ENCODE data around the gene CEP78.
"Not testable (repeated sequence)": the region's sequence is repeated elsewhere in the genome, so short reads cannot be mapped to it uniquely, and the experiment has no call there.

Gene CEP78

GRCh38 chr9:78235762-78236550 lies at the start of gene CEP78:
Gene CEP78, plus strand, starts transcription at chr9:78236075. Its CDS starts 276 bp downstream, at chr9:78236351.
- DNase-seq (ENCODE audit: extremely low spot score, insufficient read length, low read depth) (peak; percentile 95), FAIRE-seq (peak; percentile 97)

GRCh38 chr9:78187763-78188484 lies 48.0 kb upstream of the CEP78 start:
- no peak for DNase-seq (ENCODE audit: extremely low spot score, insufficient read length, low read depth)

GRCh38 chr9:78188594-78188993 lies 47.3 kb upstream of the CEP78 start:
- FAIRE-seq (no peak), DNase-seq (ENCODE audit: extremely low spot score, insufficient read length, low read depth) (no peak)

More at GRCh38 chr9:78187763-78188484, 48.0 kb upstream of the CEP78 start:
- no peak for FAIRE-seq

GRCh38 chr9:78189001-78189400 lies 46.9 kb upstream of the CEP78 start:
- no peak for FAIRE-seq
- no peak for DNase-seq (ENCODE audit: extremely low spot score, insufficient read length, low read depth)

GRCh38 chr9:78189461-78189860 lies 46.4 kb upstream of the CEP78 start:
- FAIRE-seq (no peak), DNase-seq (ENCODE audit: extremely low spot score, insufficient read length, low read depth) (no peak)

GRCh38 chr9:78191931-78192330 lies 43.9 kb upstream of the CEP78 start:
- no peak for FAIRE-seq
- DNase-seq (ENCODE audit: extremely low spot score, insufficient read length, low read depth), result no peak

GRCh38 chr9:78196258-78196657 lies 39.6 kb upstream of the CEP78 start:
- DNase-seq (ENCODE audit: extremely low spot score, insufficient read length, low read depth) (no peak), FAIRE-seq (peak; percentile 76)

- FAIRE-seq, result peak; percentile 56
- not testable (repeated sequence) for DNase-seq (ENCODE audit: extremely low spot score, insufficient read length, low read depth)
Observed at GRCh38 chr9:78201158-78201777, 34.6 kb upstream of the CEP78 start.

- DNase-seq (ENCODE audit: extremely low spot score, insufficient read length, low read depth) (no peak), FAIRE-seq (no peak)
Observed at GRCh38 chr9:78207319-78207718, 28.6 kb upstream of the CEP78 start.

GRCh38 chr9:78207901-78208300 lies 28.0 kb upstream of the CEP78 start:
- no peak for DNase-seq (ENCODE audit: extremely low spot score, insufficient read length, low read depth)
- FAIRE-seq, result no peak

GRCh38 chr9:78209127-78209526 lies 26.7 kb upstream of the CEP78 start:
- DNase-seq (ENCODE audit: extremely low spot score, insufficient read length, low read depth) (no peak), FAIRE-seq (no peak)

- DNase-seq (ENCODE audit: extremely low spot score, insufficient read length, low read depth) (no peak), FAIRE-seq (peak; percentile 83)
Observed at GRCh38 chr9:78210841-78211301, 25.0 kb upstream of the CEP78 start.

- no peak for DNase-seq (ENCODE audit: extremely low spot score, insufficient read length, low read depth)
- no peak for FAIRE-seq
Observed at GRCh38 chr9:78212868-78213267, 23.0 kb upstream of the CEP78 start.

- FAIRE-seq (peak; percentile 67), DNase-seq (ENCODE audit: extremely low spot score, insufficient read length, low read depth) (no peak)
Observed at GRCh38 chr9:78213712-78214111, 22.2 kb upstream of the CEP78 start.

GRCh38 chr9:78214492-78214891 lies 21.4 kb upstream of the CEP78 start:
- FAIRE-seq (no peak), DNase-seq (ENCODE audit: extremely low spot score, insufficient read length, low read depth) (no peak)

- DNase-seq (ENCODE audit: extremely low spot score, insufficient read length, low read depth) (no peak), FAIRE-seq (no peak)
Observed at GRCh38 chr9:78215706-78216105, 20.2 kb upstream of the CEP78 start.

- FAIRE-seq, result no peak
Observed at GRCh38 chr9:78218890-78219289, 17.0 kb upstream of the CEP78 start.

GRCh38 chr9:78221425-78221824 lies 14.4 kb upstream of the CEP78 start:
- DNase-seq (ENCODE audit: extremely low spot score, insufficient read length, low read depth), result no peak
- no peak for FAIRE-seq

More at GRCh38 chr9:78218890-78219289, 17.0 kb upstream of the CEP78 start:
- DNase-seq (ENCODE audit: extremely low spot score, insufficient read length, low read depth), result no peak

- FAIRE-seq; DNase-seq (ENCODE audit: extremely low spot score, insufficient read length, low read depth): not testable (repeated sequence)
Observed at GRCh38 chr9:78221841-78222240, 14.0 kb upstream of the CEP78 start.

- FAIRE-seq (no peak), DNase-seq (ENCODE audit: extremely low spot score, insufficient read length, low read depth) (no peak)
Observed at GRCh38 chr9:78230761-78231160, 5.1 kb upstream of the CEP78 start.

GRCh38 chr9:78232471-78232870 lies 3.4 kb upstream of the CEP78 start:
- FAIRE-seq; DNase-seq (ENCODE audit: extremely low spot score, insufficient read length, low read depth): not testable (repeated sequence)

Data from GM18507 (cell line).